ENCODE results near the gene LSM12.
"Not testable (repeated sequence)": the region's sequence is repeated elsewhere in the genome, so short reads cannot be mapped to it uniquely, and the experiment has no call there.

The LSM12 gene

GRCh38 chr17:44076716-44077594 lies 10.5 kb upstream of the LSM12 start:
- no peak for DNase-seq (ENCODE audit: low read depth in 1 of 2, low spot score in 1 of 2)

GRCh38 chr17:44075598-44076293 lies 9.3 kb upstream of the LSM12 start:
- DNase-seq (ENCODE audit: low read depth in 1 of 2, low spot score in 1 of 2), result no peak

DNA sequence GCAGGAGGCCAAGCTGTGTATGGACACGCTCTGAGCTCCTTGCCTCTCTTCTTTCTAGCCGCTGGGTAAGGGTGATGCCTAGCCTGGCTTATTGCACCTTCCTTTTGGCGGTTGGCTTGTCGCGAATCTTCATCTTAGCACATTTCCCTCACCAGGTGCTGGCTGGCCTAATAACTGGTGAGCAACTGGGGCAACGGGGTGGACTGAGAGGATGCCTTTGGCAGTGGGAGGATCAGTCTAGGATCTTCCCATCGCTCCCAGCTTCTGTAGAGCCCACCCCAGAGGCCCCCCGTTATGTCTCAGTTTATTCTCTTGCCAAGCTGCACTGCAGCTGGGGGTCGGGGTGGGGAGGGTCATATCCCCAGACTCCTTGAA lies 8.4 kb upstream of the LSM12 start:
- DNase-seq (ENCODE audit: low read depth in 1 of 2, low spot score in 1 of 2), result no peak

DNA sequence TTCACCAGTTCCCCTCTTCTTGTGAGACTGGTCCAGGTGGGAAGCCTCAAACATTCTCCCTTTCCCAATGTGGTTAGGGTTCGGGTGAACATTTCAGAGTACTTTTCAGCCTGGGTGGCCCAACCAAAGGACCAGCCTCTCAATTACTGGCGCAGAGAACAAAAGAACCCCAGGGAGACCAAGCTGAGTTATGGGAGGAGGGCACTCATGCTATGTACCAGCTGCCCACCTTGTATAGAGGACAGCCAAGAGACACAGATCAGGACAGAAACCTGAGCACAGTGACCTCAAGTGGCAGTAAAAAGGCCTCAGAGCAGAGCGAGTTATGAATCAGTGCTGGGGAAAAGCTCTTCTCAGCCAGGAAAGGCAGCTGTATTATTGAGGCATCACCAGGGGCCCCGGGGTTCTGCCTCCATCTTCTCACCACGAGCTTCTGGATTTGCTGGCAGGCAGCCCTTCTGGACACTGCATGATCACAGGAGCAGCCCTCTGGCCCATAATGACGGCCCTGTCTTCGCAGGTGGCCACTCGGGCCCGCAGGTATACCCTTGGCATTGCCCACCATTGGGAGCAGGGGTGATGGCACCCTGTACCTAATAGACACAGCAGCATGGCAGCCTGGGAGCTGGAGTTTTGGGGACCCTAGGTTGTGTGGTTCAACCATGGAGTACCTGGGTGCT lies 7.9 kb upstream of the LSM12 start:
- DNase-seq (ENCODE audit: low read depth in 1 of 2, low spot score in 1 of 2), result no peak

GRCh38 chr17:44071772-44072171 lies 5.3 kb upstream of the LSM12 start:
- no peak for DNase-seq (ENCODE audit: low read depth in 1 of 2, low spot score in 1 of 2)

GRCh38 chr17:44071198-44071520 lies 4.7 kb upstream of the LSM12 start:
- peak in 1 of 2 donors; percentile 58 for DNase-seq (ENCODE audit: low read depth in 1 of 2, low spot score in 1 of 2)

- DNase-seq (ENCODE audit: low read depth in 1 of 2, low spot score in 1 of 2), result peak; percentile 62 to 78
These were observed 4.2 kb upstream of the LSM12 start, which contains the start of gene G6PC3 for GRCh38 chr17:44070455-44071197. Gene G6PC3, plus strand, starts transcription at chr17:44070735. Its CDS starts 231 bp downstream, at chr17:44070966.

DNA sequence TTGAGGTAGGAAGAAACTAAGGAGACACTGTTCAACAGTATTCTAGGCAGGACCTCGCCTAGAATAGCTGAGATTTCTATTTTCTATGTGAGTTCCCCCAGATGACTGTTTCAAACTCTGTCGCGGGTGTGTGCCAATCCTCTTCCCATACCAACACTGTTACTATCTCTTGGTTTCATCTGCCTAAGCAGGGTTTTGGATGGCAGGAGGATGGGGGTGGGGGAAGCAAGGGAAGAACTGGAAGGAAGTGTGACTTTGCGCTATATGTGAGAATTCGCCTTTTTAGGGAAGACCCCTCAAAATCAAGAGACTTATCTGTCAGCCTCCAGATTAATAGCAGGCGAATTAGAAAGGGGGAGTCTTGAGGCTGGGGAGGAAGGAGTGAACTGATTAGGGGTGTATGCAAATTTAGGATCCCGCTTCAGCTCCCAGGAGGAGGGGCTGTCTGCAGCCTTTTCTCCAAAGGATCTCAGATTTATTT lies 3.5 kb upstream of the LSM12 start:
- DNase-seq (ENCODE audit: low read depth in 1 of 2, low spot score in 1 of 2), result no peak

DNA sequence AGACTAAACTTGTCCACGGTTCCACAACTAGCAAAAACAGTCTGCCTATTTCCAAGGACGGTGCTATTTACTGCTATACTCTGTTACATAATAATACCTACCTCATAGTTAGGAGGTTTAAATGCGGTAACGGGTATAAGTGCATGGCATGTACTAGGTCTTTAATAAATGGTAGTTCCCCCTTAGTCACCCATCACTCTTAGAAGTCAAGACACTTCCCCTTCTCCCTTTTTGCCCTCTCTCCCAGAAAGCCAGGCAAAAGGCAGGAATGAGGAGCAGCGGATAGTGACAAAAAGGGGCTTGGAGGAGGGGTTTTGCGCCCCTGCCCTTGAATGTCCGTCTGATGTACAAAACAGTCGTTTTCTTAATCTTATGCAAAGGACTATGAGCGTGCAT lies 1.1 kb upstream of the LSM12 start:
- no peak for DNase-seq (ENCODE audit: low read depth in 1 of 2, low spot score in 1 of 2)

DNA sequence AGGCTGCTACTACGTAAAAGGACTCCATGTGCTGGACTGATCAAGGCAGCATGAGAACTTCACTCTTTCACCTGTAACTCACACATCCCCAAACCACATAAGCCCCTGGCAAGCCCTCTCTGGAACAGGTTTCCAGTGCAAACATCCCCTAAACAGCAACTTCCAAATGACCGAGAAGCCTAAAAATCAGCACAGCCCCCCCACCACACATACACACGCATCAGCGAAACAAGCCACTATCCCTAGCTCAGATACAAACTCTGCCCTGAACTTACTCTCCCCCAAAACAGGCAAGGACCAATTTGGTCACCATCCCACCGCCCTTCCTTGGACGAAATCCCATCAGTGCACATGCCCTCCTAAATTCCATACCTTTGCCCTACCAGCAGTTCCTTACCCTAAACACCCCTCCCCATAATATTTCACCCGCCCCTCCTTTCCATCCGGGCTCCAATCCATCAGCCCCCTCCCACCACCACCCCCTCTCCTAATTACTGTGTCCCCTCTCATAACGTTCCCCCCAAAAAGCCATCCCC lies 735 bp downstream of the LSM12 start:
- DNase-seq (ENCODE audit: low read depth in 1 of 2, low spot score in 1 of 2), result no peak

DNA sequence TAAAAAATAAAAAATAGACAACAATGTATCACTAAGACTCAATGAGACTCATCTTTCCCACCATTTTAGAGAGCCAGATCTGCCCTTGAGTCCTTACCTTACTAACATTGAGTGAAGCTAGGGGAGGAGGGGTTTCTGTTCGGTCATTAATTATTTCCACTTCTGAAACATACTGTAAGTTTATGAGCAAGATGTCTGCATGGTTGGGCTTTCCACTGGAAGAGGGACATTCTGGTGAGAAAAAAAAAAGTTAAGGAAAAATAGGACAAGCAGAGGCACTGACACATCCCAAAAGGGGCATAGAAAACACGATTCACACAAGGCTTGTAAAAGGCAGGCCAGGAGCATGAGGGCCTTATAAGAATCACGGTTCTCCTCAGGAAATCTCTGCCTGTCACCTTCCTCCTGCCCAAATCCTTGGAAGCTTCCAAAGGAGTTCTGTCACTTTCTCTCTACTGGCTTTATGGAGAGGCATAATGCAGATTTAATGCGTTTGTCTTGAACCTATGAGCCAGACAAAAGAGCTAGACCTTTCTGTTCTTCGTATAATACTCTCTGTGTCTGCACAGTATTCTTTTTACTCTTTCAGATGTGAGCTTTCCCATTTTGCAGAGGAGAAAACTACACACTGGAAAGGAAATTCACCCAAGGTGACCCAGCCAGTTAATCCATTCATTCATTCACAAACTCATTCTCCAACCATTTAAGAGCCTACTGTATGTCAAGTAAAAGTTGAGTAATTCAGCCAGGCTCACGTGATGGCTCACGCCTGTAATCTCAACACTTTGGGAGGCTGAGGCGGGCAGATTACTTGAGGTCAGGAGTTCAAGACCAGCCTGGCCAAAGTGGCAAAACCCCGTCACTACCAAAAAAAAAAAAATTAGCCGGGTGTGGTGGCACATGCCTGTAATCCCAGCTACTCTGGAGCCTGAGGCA lies 2.5 kb downstream of the LSM12 start:
- no peak for DNase-seq (ENCODE audit: low read depth in 1 of 2, low spot score in 1 of 2)

- no peak for DNase-seq (ENCODE audit: low read depth in 1 of 2, low spot score in 1 of 2)
These were observed 3.6 kb downstream of the LSM12 start for GRCh38 chr17:44062871-44063270.

DNA sequence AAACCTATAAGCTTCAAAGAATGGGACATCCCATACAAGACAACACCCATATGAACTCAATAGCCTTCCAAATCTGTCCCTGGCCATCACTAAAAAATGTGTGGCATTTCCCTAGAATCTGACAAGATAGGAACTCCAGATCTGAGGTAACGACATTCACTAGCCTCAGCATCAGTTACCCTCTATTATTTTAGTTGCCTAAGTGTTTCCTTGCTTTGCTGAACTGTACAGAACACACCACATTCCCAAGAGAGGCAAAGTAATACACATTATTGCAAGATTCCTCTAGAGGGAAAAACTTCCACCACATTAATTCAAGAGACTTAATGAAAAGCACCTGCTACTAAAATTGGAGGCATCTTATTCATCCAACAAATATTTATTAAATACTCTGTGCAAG lies 5.0 kb downstream of the LSM12 start:
- DNase-seq (ENCODE audit: low read depth in 1 of 2, low spot score in 1 of 2), result no peak

DNA sequence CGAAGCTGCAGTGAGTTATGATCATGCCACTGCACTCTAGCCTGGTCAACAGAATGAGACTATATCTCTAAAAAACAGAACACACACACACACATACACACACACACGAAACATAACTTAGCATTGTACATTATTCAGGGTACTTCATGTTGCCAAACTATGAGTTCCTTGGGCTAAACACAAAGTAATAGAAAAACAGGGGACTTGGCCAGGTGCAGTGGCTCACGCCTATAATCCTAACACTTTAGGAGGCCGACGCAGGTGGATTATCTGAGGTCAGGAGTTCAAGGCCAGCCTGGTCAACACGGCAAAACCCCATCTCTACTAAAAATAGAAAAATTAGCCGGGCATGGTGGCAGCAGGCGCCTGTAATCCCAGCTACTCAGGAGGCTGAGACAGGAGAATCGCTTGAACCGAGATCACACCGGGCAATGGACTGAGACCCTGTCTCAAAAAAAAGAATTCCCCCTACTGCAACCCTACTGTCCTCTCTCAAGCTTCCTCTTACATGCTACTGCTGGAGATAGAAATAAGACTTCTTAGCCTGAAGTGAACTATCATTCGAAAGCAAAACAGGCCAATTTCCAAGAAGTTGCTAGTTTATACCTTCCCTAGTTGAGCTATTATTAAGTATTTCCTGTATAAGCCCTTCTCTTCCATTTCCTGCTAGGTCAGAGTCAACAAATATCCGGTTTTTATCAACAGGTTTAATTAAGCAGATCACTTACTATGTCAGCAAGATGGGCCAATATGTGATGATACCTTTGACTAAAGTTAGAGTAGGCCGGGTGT lies 7.2 kb downstream of the LSM12 start:
- DNase-seq (ENCODE audit: low read depth in 1 of 2, low spot score in 1 of 2), result no peak

DNA sequence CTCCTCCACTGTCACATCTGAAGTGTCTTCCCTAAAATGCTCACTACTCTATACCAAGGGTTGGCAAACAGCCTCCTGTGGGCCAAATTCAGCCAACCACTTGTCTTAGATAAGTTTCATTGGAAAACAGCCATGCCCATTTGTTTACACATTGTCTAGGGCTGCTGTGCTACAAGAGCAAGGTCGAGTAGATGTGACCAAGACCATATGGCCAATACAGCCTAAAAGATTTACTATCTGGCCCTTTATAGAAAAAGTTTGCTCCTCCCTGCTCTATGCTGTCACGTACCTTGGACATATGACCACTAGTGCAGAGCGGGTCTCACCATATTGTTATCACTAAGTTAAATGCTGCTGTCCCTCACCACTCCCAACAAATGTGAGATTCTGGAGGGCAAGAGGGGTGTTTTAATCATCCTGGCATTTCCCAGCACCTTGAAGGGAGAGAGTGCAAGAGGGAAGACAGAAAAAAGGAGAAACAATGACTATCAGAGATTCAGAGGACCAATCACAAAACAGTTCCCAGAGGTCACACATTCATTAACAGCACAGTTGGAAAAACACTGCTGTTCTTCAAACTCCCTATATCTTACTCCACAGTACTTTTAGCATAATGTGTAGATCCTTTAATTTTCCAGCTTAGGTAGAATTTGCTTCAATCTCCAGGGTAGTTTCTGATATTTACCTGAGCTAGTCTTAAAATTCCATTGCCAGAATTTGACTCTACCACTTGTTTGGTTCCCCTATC lies 13.2 kb downstream of the LSM12 start:
- DNase-seq (ENCODE audit: low read depth in 1 of 2, low spot score in 1 of 2), result no peak

GRCh38 chr17:44049294-44050060 lies 17.0 kb downstream of the LSM12 start:
- DNase-seq (ENCODE audit: low read depth in 1 of 2, low spot score in 1 of 2), result no peak

DNA sequence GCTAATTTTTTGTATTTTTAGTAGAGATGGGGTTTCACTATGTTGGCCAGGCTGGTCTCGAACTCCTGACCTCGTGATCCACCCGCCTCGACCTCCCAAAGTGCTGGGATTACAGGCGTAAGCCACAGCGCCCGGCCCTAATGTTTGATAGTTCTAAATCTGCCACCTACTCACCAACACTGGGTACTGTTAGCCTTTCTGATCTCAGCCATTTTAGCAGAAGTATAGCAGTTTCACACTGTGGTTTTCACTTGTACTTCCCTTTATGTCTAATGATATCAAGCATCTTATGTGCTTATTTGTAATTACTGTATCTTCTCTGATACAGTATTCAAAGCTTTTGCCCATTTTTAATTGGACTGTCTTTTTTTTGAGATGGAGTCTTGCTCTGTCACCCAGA lies 19.6 kb downstream of the LSM12 start:
- DNase-seq (ENCODE audit: low read depth in 1 of 2, low spot score in 1 of 2), result not testable (repeated sequence)

GRCh38 chr17:44045486-44045885 lies 21.0 kb downstream of the LSM12 start:
- no peak for DNase-seq (ENCODE audit: low read depth in 1 of 2, low spot score in 1 of 2)
